Testis (tissue), 2 donors: Measurements from ENCODE around the gene MXD4.

Experiments used
- CTCF ChIP-seq, 3 experiments: fragments of 450-650 bp in 2 of 3; fragments of 200-600 bp in 1 of 3; sonication (generic) in 1 of 3; IDR thresholded peaks; one replicate each; pipeline ENCODE4 v1.5.1; 2016 to 2019; ENCODE audit warnings: antibody characterized with exemption in 3 of 3, mild to moderate bottlenecking in 2 of 3, moderate library complexity in 1 of 3
- POLR2A ChIP-seq: fragments of 450-650 bp; IDR thresholded peaks from one replicate; pipeline ENCODE4 v1.6.1; 2017; ENCODE audit warnings: antibody characterized with exemption, mild to moderate bottlenecking, moderate library complexity

GRCh38 chr4:2245787-2246275, 16.1 kb downstream of the MXD4 start:
- no peak for TF ChIP-seq CTCF (IDR thresholded peaks at IDR 0.05)
- no peak for TF ChIP-seq POLR2A
